GM04503 (cell line): Measurements from ENCODE around the gene HPCAL1.
"Not testable (repeated sequence)": the region's sequence is repeated elsewhere in the genome, so short reads cannot be mapped to it uniquely, and the experiment has no call there.

Experiments
- DNase-seq: peaks from one replicate; pipeline ENCODE4 v3.0.0-alpha.2; 2012; ENCODE audit warnings: low read depth

The HPCAL1 gene

DNA sequence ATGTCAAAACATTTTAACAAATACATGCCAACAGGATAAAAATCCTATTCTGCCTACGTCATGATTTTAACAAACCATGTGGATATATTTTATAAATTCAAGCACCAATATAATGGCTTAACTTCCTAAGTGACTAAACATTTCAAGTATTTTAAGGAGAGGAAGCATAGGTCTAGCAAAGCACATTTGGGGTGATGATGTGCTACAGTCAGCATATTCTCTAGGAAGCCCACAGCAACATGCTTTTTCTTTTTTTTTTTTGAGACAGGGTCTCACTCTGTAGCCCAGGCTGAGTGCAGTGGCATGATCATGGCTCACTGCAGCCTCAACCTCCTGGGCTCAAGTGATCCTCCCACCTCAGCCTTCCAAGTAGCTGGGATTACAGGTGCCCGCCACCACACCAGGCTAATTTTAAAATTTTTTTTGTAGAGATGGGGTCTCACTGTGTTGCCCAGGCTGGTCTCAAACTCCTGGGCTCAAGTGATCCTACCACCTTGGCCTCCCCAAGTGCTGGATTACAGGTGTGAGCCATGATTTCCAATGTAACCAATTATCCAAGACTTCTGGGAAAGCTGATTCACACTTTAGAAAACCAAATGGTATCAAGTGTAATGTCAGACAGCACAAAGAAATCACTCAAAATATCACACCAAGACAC, 139.9 kb downstream of the HPCAL1 start:
- DNase-seq, result not testable (repeated sequence)

DNA sequence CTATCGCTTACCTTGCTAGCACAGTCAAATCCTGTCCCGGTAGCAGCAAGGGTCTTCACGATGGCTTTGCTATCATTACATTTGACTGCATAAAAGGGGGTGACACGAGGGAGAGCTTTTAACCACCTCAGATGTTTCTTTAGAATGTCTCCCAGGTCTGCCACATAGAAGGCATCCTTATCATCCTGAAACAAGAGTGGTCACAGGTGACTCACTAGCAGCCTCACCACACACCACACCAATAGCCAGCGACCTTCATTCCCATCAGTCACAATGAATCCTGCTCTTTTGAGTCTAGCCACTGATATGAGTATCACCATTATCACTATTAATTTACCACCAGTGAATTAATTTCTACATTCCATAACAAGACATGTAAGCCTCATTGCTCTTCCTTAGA, 141.8 kb downstream of the HPCAL1 start:
- DNase-seq, result no peak

DNA sequence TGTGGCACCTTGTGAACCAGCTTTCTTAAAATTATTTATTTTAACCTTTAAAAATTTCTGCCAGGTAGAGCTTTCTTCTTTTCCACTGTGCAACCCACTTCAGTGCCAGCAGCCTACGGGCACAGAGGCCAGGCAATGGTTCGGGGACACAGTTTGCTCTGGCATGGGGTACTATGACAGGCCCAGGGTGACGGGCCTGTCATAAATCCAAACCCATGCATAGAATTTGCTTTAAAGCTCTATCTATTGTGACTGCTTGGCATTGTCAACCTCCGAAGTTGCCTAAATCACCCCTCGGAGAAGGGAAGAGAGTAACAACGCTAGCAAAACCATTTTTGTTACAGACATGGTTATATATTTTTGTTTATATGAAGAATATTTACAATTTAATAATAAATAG, 143.9 kb downstream of the HPCAL1 start:
- DNase-seq, result no peak

DNA sequence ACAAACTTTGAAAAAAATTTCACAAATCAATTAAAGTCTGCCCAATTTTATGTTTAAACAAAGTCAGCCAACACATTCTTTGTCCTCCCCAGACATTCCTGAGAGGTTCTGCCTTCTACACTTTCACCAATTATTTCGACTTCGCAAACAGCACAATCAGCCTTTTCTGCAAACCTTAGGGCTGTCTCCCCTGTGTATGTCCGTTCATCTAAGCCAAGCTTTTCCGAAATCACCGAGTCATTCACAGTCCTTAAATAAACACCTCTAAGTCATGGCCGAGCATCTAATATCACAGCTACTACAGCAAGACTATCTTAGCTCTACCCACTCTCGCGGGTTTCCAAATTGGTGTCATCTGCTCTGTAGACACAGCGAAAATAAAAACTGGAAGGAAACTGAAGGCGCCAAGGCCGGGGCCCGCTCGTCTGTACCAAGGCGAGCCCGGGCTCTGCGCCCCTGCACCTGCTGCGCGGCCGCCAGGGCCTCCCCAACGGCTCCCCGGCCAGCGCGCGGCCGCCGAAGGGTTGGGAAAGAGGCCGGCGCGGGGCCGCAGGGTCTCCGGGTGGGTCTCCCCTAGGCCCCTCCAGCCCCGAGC, 144.7 kb downstream of the HPCAL1 start:
- DNase-seq, result no peak

DNA sequence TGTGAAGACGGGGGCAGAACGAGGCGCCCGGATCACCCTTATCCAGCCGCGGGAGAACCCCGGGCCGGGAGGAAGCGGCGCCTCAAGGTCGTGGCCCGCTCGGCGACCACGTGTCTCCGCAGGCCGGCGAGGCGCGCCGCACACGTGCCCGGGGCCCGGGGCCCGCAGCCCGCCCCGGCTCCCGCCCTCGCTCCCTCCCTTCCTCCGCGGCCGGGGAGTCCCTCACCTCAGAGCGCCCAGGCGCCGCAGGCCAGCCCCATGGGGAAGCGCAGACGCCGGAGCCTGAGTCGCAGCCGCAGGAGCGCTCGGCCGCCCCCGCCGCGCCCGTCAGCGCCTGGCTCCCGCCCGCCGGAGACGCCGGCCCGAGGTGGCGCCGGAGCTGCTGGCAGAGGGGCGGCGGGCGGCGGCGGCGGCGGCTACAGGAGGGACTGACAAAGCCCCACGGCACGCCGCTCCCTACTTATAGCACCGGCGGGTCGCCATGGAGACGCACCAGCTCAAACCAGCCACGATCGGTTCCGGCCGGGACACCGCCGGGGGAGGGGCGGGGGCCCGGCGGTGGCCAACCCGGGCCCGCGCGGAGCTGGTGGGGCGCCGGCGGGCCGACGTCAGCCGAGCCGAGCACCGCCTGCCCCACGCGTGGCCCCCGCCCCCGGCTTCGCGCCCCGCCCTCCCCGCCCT, 145.3 kb downstream of the HPCAL1 start, which contains the start of gene ODC1:
ODC1 (minus strand) TSS at position 433 of the 681 bp plus-strand sequence. CDS start 3,295 bp downstream, outside the sequence.
- DNase-seq, result no peak

DNA sequence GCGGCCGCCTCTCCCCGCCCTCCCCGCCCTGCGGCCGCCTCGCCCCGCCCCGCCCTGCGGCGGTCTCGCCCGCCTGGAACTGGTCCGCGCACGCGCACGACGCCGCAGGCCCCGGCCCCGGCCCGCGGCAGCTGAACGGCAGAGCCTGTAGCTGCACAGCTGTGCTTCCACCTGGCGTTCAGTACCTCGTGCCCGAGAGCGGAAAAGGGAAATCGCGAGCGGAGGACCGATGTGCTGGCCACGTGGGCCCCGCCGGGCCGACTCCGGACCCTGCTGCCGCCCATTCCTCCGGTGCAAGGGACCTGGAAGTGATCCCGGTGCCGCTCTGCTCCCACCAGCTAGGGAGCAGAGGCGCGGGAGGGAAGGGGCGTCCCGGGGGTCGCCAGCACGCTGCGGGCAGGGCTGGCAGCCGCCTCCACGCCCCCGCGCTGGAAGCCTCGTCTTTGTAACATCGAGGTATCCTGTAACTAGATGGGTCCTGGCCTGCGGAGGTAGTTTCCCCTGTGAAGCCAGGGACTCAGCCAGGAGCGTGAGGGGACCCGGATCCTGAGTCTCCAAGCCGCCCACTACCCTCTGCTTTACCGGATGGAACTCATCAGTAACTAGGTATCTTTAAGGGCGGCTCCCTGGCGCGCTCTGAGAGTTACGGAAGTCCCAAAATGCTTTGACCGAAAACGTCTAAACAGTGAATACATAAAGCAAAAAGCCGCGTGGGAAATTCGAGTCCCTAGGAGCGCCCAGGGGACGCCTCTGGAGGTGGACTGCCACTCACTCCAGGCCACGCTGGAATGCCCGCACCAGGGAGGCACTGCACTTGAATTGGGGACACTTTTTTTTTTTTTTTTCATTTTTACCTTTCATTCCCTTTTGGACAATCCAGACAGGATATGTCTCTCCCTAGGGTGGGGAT, 146.1 kb downstream of the HPCAL1 start:
- no peak for DNase-seq

DNA sequence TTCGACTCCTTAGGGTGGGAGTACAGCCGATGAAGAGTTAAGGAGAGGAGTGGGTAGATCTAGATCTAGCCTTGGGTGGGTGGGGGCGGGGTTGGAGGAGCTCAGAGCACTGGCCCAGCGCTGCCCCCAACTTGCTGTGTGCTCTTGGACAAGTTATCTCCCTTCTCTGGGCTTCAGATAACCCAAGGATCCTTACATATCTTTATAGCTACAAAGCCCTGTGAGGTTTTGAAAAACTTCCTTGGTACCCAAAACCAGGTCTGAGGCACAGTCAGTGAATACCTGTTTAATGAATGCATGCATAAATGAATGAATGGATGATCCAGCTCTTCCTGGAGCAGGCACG, 146.8 kb downstream of the HPCAL1 start:
- DNase-seq, result no peak

DNA sequence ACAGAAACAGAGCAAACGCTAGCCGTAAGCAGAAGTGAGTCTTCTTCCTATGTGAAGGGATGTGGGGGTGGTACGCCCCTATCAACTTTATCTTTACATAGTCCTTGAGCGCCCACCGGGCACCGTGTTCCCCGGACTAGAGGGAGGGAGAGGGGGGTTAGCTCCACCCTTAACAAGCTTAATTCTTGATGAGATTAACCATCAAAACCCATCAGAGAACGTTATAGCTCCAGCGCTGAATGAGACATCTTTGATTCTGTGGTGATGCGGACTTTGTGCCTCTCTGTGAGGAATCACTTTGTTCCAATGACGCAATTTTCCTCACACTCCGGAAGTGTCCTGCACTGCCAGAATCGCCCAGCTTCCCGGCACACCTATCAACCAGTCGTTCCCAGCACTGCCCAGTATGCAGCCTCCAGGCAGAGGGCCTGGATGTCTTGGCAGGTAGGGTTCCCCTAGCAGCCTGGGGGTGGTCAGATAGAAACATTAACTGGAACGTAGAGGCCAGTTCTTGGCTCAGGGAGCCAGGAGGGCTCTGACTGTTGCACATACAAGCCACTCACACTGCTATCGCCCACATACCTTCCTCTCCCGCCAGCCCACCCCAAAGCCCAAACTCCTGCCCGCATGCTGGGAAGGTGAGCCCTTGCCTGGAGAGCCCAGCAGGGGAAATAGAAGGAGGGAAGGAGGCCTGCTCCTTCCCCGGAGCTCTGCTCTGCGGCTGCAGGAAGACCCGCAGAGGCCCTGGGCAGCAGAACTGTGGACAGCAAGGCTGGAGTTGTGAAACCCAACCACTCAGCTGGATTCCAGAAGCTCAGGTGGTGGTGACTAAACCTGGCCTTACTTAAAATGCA, 147.4 kb downstream of the HPCAL1 start:
- no peak for DNase-seq

DNA sequence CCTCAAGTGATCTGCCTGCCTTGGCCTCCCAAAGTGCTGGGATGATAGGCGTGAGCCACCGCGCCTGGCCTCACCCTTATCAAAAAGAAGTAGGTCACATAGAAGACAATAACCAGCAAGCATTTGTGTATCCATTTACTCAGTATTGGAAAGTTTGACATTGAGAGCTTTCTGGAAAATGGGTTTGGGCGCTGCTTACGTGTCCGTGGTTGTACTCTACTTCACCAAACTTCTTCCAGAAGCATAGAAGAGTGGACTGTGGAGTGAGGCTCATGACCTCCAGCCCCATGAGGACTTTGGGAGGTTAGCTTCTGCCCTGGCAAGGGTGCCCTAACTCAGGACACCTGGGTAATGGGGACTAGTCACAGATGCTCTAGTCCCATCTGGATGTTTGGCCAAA, 149.1 kb downstream of the HPCAL1 start:
- no peak for DNase-seq

DNA sequence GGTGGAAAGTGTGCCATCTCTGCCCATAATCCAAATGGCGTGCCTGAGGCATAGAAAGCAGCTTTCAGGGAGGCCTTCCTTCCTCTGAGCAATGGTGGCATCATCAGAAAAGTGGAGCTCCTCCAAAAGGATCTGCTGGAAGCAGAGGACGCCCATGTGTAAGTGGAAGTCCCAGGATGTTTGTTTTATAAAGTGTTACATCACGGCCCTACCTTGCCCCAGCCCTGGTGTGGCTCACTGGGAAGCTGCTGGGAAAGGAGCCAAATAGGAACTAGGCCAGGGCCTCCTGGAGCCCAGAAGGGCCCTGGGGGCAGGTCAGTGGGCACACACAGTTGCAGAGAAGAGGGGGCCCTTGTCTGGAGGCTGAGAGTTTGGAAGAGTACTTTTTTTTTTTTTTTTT, 149.6 kb downstream of the HPCAL1 start:
- DNase-seq, result peak; percentile 56

DNA sequence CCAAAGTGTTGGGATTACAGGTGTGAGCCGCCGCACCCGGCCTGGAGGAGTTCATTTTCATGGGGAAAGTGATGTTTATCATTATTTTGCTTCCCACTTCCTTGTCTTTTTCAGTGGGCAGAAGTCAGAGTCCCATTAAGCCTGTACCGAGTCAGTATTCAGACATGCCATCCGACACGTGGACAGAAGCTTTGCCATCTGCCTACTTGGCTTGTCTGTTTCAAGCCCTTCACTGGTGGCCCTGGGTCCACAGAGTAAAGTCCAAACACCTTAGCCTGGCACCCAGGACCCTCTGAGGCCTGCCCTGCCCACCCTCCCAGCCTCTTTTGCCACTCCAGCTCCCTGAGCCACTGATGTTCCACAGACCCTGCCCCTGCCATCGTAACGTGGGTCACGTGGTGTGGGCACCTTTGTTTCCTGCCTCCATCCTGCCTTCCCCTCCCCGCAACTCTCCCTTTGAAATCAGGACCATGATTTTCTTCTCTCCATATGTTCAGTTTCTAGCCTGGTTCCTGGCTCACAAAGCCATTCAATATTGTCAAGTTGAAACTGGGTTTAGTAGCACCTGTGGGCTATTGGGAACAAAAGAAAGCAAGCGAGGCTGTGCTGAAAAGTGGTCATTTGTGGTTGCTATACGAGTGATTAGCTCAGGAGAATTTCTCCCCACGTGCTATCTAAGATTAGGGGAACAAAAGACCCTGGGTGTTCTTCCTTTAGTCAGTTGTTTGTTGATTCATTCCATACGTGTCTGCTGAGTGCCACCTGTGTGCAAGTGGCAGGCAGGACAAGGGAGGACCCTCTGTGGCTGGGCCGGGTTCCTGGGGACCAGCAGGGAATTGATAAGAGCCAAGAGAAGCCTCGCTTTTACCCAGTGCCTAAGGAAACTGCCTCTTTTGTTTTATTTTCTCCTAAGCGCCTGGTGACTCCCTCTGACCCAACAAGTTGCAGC, 150.5 kb downstream of the HPCAL1 start:
- DNase-seq, result no peak

DNA sequence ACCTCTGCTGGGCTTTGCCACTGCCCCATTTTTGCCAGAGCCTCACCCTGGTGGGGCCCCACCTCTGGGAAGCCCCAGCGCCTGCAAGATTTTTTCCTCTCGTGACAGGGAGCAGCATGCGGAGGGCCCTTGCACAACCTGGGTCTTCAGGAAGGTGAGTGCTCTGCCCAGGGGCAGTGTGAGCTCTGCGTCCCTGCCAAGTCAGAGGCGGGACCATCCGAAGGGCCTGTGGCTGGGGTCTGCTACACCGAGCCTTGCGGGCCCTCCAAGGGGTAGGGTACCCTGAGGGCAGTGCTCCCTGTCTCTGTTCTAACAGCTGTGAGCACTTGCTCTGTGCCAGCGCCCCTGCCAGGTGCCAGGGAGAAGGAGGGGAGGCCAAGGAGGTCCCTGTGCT, 151.2 kb downstream of the HPCAL1 start:
- DNase-seq, result no peak

DNA sequence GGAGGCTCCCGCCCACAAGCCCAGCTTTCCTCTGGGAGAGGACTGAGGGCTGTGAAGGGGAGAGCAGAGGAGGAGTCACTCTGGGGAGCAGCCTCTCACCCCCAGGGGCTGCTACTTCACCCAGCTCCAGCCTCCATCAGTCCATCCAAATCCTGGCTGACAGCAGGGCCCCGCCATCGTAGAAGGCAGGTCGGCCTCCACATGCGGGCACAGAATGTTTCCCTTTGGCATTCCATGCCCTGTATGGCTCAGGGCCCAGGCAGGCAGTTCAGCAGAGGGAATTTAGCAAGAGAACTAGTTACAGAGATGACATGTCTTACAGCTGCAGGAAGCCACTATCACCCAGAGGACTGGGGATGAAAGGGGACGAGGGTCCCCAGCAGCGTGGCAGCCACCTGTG, 151.8 kb downstream of the HPCAL1 start:
- DNase-seq, result no peak

DNA sequence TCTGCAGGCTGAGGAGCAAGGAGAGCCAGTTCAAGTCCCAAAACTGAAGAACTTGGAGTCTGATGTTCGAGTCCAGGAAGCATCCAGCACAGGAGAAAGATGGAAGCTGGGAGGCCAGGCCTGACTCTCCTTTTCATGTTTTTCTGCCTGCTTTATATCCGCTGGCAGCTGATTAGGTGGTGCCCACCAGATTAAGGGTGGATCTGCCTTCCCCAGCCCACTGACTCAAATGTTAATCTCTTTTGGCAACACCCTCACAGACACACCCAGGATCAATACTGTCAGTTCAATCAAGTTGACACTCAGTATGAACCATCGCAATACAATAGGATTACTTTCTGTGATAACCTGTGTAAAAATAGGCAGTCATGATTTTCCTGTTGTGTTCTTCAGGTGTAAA, 154.5 kb downstream of the HPCAL1 start:
- DNase-seq, result not testable (repeated sequence)

DNA sequence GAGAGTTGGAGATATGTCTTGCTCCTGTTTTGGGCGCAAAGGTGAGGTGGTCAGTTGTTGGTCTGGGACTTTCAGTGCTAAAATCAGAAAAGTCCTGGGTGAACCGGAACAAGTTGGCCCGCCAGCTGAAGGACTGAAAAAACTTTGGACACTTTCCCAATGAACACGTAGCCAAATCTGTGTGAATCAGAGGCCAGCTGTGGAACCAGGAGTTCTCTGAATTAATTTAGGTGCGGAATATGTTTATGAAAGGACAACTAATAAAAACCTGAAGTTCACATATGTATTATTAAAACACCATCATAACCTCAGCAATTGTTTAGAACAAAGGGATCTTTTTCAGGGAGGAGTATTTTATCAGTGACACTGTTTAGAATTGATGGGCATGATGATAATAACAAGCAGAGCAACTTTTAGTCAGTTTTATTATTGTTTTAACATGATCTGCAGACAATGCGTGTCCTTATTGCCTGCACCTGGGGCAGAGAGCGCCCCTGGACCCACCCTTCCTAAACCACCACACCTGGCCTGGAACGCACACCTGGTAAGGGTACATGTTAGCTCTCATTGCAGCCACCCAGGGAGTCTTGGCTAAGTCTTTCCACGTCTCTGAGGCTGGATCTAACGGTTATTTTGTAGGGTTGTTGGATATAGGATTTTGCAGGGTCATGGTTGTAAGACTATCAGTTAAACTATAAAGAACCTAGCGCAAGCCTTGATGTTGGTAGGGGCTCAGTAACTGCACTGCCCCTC, 155.3 kb downstream of the HPCAL1 start:
- DNase-seq, result no peak

DNA sequence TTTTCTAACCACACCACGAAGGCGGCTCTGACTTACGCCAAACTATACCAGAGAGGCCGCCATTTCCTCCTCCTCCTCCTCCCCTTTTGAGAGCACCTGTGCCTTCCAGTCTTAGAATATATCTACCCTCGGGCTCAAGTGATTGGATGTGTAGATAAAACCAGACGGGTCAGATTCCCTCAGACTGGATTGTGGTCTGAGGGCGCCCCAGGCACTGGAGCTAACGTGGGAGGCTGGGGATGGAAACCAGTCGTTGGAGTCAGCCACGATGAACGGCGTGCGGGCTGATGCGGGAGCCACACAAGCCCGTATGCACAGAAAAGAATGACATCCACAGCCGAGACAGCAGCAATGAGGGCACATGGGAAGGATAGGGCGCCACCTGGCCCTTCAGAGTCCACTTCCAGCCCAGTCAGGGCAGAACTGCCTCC, 157.7 kb downstream of the HPCAL1 start:
- DNase-seq, result no peak

DNA sequence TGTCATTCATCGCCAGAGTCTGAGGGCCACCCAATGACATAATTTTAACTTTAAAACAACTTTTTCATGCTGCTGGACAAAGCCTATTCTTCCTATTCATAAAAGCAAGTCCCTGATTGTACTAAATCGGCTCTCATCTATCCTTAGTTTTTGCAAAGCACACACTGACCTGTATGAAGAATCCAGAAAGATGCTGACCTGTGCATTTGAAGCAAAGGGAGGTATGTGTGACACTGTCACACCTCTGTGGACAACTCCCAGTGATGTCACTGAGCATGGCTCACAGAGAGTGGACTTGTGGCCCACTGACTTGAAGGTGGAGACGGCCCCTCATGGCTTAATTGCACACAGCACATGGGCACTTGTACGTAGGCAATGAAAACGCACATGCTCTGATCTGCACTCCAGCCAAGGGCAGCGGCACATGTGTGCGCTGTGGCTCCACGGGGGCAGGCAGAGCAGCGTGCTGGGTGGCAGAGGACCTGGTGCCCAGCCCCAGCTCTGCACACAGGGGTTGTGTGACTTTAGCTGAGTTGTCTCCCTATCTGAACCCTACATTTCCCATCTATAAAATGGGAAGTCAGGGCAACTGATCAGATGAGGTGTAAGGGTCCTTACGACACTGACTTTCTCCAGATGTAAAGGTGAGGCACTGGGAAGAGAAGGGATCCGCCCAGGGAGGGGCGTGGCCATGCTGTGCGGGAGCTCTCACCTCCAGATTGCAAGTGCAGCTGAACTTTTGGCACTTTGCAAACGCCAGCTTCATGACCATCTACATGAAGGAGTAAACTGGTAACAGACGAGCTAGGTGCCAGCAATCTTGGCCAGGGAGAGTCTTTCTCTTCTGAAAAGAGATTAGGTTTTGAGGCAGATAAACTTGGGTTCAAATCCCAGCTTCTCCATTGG, 159.7 kb downstream of the HPCAL1 start:
- DNase-seq, result no peak

DNA sequence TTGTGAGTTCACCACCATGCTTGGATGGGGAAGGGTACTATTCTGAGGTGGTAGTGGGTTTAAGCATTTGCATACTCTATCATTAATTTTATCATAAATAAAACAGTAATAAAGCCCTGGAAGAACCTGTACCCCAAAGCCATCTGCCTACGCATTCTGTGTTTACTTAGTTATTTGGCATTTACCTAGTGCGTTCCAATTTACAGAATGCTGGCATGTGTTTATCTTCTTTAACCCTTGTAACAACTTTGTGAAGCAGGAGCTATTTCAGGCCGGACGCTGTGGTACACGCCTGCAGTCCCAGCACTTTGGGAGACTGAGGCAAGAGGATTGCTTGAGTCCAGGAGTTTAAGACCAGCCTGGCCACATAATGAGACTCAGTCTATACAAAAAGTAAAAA, 163.2 kb downstream of the HPCAL1 start:
- no peak for DNase-seq

DNA sequence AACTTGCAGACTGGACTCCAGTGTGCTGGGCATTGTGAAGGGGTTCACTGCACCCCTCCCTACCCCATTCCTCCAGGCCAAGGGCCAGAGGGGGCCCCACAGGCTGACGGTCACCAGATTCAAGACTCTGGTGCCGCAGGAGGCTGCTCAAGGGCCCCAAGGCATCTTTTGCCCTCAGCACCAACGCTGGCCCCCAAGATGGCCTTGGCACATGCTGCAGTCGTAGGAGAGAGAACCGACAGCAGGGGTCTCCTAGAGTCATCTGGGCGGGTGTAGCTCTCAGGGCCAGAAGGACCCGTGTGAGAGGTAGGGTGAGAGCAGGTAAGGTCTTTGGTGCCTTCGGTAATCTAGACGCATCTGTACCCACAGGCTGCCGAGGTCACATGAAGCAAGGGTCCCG, 164.1 kb downstream of the HPCAL1 start:
- DNase-seq, result no peak
